K562 (cell line): ENCODE results near the gene IGF2.

Source experiments
- BRCA1 ChIP-seq, 2 experiments: fragments of 450-650 bp in 1 of 2; sonication (generic) in 1 of 2; formaldehyde crosslinking in 1 of 2; IDR thresholded peaks; 2 replicates each; pipeline versions ENCODE4 v1.5.0 to v1.6.1; 2017 to 2020; ENCODE audit warnings: mild to moderate bottlenecking in 1 of 2, missing genetic modification reagents in 1 of 2
- CBX3 ChIP-seq, 2 experiments: IDR thresholded peaks; 1 replicate in 1 of 2; 2 replicates in 1 of 2; pipeline ENCODE4 v1.6.1; 2012; ENCODE audit warnings: inconsistent platforms in 2 of 2, low read length in 2 of 2, borderline replicate concordance in 1 of 2, control low read depth in 1 of 2
- KAT7 ChIP-seq: sonication (generic); formaldehyde crosslinking; IDR thresholded peaks from 2 replicates; pipeline ENCODE4 v1.8.0; 2022; ENCODE audit warnings: missing genetic modification reagents, mild to moderate bottlenecking, borderline replicate concordance
- NFATC3 ChIP-seq: fragments of 450-650 bp; IDR thresholded peaks from 2 replicates; pipeline ENCODE4 v1.6.1; 2017; ENCODE audit warnings: mild to moderate bottlenecking
- NRF1 ChIP-seq, 2 experiments: fragments of 450-650 bp; IDR thresholded peaks in 1 of 2; conservative IDR thresholded peaks in 1 of 2; 2 replicates each; pipeline ENCODE4 v1.6.1; 2014; ENCODE audit warnings: mild to moderate bottlenecking in 2 of 2
- PHF21A ChIP-seq: fragments of 450-650 bp; IDR thresholded peaks from 2 replicates; pipeline ENCODE4 v1.6.1; 2017; ENCODE audit warnings: low read depth, borderline replicate concordance
- POLR2A ChIP-seq: fragments of 450-650 bp; conservative IDR thresholded peaks from 2 replicates; pipeline ENCODE4 v1.6.1; 2016
- POLR3G ChIP-seq: IDR thresholded peaks from 2 replicates; pipeline ENCODE4 v1.6.1; 2011; ENCODE audit not compliant: insufficient read length, insufficient replicate concordance; ENCODE audit errors: extremely low read depth
- ZNF143 ChIP-seq: sonication (generic); formaldehyde crosslinking; IDR thresholded peaks from 2 replicates; pipeline ENCODE4 v1.9.0; 2022; ENCODE audit warnings: mild to moderate bottlenecking, missing genetic modification reagents
- ZNF444 ChIP-seq: fragments of 250-450 bp; sonication (Bioruptor Pico); IDR thresholded peaks from 2 replicates; pipeline ENCODE4 v1.4.0; 2020; ENCODE audit warnings: mild to moderate bottlenecking, moderate library complexity
- ZNF589 ChIP-seq: fragments of 200-800 bp; sonication (Bioruptor generic); IDR thresholded peaks from 2 replicates; pipeline ENCODE4 v1.6.1; 2016; ENCODE audit warnings: low read depth, missing genetic modification characterization, missing compliant biosample characterization
- ZNF639 ChIP-seq, 2 experiments: fragments of 200-800 bp in 1 of 2; sonication (Bioruptor generic) in 1 of 2; sonication (generic) in 1 of 2; formaldehyde crosslinking in 1 of 2; IDR thresholded peaks in 1 of 2; conservative IDR thresholded peaks in 1 of 2; 2 replicates each; pipeline versions ENCODE4 v1.5.0 to v1.6.1; 2016 to 2020; ENCODE audit warnings: missing compliant biosample characterization in 1 of 2, missing genetic modification characterization in 1 of 2, missing genetic modification reagents in 1 of 2
- TF ChIP-seq, protein P1 (sequence below), 3 experiments: IDR thresholded peaks in 2 of 3; conservative IDR thresholded peaks in 1 of 3; 2 replicates each; pipeline ENCODE4 v1.5.1; 2011 to 2012; ENCODE audit warnings: low read length in 3 of 3, mild to moderate bottlenecking in 3 of 3, control low read depth in 2 of 3, improper control_type of control experiment in 1 of 3, inconsistent platforms in 1 of 3, low read depth in 1 of 3, mixed read lengths in 1 of 3, moderate library complexity in 1 of 3; ENCODE audit not compliant: insufficient read depth in 2 of 3
- TF ChIP-seq, protein P2 (sequence below): fragments of 150-350 bp; IDR thresholded peaks from 2 replicates; pipeline ENCODE4 v1.6.1; 2014; ENCODE audit warnings: low read depth, mild to moderate bottlenecking, low read length, borderline replicate concordance

DNA sequence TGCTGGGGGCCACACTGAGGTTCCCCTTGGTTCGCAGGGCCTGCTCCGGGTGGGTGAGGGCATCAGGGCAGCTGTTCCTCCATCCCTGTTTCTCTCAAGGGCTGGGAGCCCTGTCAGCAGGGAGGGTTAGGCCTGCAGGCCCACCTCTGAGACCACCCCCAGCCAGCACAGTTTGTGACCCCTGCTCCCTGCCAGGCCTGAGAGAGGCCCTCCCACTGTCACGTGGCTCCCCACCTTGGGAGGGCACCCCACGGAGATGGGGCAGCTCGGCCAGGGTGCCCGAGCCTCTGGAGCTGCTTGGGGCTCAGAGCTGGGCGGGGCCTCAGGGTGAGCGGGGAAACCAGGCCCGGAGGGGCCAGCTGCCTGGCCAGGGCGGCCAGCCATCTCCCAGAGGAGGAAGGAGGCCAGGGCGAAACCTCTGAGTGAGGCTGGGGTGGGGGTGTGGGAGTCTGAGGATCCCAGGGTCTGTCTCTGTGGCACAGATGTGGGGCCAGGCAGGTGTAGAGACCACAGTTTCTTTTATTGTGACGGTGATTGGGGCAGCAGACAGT, 24.3 kb upstream of the IGF2 start:
- TF ChIP-seq, protein P1, sequence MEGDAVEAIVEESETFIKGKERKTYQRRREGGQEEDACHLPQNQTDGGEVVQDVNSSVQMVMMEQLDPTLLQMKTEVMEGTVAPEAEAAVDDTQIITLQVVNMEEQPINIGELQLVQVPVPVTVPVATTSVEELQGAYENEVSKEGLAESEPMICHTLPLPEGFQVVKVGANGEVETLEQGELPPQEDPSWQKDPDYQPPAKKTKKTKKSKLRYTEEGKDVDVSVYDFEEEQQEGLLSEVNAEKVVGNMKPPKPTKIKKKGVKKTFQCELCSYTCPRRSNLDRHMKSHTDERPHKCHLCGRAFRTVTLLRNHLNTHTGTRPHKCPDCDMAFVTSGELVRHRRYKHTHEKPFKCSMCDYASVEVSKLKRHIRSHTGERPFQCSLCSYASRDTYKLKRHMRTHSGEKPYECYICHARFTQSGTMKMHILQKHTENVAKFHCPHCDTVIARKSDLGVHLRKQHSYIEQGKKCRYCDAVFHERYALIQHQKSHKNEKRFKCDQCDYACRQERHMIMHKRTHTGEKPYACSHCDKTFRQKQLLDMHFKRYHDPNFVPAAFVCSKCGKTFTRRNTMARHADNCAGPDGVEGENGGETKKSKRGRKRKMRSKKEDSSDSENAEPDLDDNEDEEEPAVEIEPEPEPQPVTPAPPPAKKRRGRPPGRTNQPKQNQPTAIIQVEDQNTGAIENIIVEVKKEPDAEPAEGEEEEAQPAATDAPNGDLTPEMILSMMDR (IDR thresholded peaks at IDR 0.05 in 2 of 3, conservative IDR thresholded peaks at IDR 0.05 in 1 of 3; ENCODE audit: insufficient read depth in 2 of 3, low read depth in 1 of 3, low read length in 3 of 3): no peak
- TF ChIP-seq BRCA1 (IDR thresholded peaks at IDR 0.05): no peak
- TF ChIP-seq BRCA1 (CRISPR knock-in tag; IDR thresholded peaks at IDR 0.05): no peak
- TF ChIP-seq ZNF143 (CRISPR knock-in tag): no peak
- no peak for TF ChIP-seq POLR3G
- TF ChIP-seq, protein P2, sequence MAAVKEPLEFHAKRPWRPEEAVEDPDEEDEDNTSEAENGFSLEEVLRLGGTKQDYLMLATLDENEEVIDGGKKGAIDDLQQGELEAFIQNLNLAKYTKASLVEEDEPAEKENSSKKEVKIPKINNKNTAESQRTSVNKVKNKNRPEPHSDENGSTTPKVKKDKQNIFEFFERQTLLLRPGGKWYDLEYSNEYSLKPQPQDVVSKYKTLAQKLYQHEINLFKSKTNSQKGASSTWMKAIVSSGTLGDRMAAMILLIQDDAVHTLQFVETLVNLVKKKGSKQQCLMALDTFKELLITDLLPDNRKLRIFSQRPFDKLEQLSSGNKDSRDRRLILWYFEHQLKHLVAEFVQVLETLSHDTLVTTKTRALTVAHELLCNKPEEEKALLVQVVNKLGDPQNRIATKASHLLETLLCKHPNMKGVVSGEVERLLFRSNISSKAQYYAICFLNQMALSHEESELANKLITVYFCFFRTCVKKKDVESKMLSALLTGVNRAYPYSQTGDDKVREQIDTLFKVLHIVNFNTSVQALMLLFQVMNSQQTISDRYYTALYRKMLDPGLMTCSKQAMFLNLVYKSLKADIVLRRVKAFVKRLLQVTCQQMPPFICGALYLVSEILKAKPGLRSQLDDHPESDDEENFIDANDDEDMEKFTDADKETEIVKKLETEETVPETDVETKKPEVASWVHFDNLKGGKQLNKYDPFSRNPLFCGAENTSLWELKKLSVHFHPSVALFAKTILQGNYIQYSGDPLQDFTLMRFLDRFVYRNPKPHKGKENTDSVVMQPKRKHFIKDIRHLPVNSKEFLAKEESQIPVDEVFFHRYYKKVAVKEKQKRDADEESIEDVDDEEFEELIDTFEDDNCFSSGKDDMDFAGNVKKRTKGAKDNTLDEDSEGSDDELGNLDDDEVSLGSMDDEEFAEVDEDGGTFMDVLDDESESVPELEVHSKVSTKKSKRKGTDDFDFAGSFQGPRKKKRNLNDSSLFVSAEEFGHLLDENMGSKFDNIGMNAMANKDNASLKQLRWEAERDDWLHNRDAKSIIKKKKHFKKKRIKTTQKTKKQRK: no peak
- no peak for TF ChIP-seq CBX3 (IDR thresholded peaks at IDR 0.05; ENCODE audit: borderline replicate concordance in 1 of 2, low read length in 2 of 2)
- TF ChIP-seq ZNF639 (CRISPR knock-in tag; conservative IDR thresholded peaks at IDR 0.05 in 1 of 2, IDR thresholded peaks at IDR 0.05 in 1 of 2): no peak
- no peak for TF ChIP-seq ZNF589 (CRISPR knock-in tag)
- TF ChIP-seq NRF1 (conservative IDR thresholded peaks at IDR 0.05 in 1 of 2, IDR thresholded peaks at IDR 0.05 in 1 of 2): no peak
- TF ChIP-seq NFATC3: no peak
- TF ChIP-seq ZNF444: no peak
- TF ChIP-seq POLR2A: no peak
- no peak for TF ChIP-seq PHF21A
- no peak for TF ChIP-seq KAT7
